ENCODE results near the gene ST3GAL6. TPM values are rescaled to one million over a fixed set of nuclear protein-coding genes. Genes with fewer than 3 reads are reported as not detected.

The ST3GAL6 gene
- total RNA-seq, 2 experiments from 2014 or later = 0.44 to 0.45 TPM

DNA sequence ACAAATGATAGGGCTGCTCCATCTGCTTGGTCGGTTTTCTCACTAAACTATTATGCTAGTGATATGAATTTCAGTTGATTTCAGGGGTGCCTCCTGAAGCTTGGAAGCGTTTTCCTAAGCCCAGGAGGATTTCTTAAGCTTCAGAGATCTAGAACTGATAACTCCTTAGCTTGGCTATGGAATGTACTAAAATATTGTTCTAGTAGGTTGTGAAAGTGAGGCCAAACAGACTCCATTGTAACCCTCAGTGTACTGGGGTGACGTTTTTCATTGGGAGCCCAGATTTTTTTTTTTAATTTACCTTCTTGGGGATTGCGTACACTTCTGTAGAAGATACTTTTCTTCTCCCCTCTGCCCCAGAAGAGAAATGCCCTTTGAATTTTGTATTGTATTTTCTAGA lies 17.0 kb upstream of the ST3GAL6 start:
- ChIA-PET CTCF (no interaction called here), POLR2A (no interaction called here)
- no peak overlapping the region for H3K4me3 Mint-ChIP-seq
- Histone ChIP-seq H3K27ac (ENCODE audit: low read depth in 1 of 2, low read length in 2 of 2) (no peak overlapping the region), H3K4me1 (ENCODE audit: insufficient read depth, low read length) (no peaks in the 10 kb centered on the region), H3K36me3 (ENCODE audit: insufficient read depth, low read length) (no peaks in the 10 kb centered on the region), H3K4me3 (ENCODE audit: low read length) (no peak overlapping the region), H3K27me3 (ENCODE audit: control insufficient read depth in 1 of 2, insufficient read depth in 2 of 2, low read length in 2 of 2) (peaks cover 0 to 6% of the 10 kb centered on the region in 2 experiments), H3K9me3 (ENCODE audit: control insufficient read depth in 1 of 2, insufficient read depth in 1 of 2, low read length in 2 of 2) (no peaks in the 10 kb centered on the region)
- H3K27ac Mint-ChIP-seq = no peak overlapping the region
- no peaks in the 10 kb centered on the region for H3K9me3 Mint-ChIP-seq
- TF ChIP-seq CTCF (IDR thresholded peaks at IDR 0.05) = no peak
- ATAC-seq (ENCODE audit: poor library complexity) (no peak), DNase-seq (no peak)
- no peaks in the 10 kb centered on the region for H3K36me3 Mint-ChIP-seq (ENCODE audit: low read depth)
- intact Hi-C loops (cut with DNase I, micrococcal nuclease) = no loop called here
- H3K4me1 Mint-ChIP-seq (ENCODE audit: low read depth) = no peaks in the 10 kb centered on the region
- H3K27me3 Mint-ChIP-seq = peaks cover 20% of the 10 kb centered on the region

DNA sequence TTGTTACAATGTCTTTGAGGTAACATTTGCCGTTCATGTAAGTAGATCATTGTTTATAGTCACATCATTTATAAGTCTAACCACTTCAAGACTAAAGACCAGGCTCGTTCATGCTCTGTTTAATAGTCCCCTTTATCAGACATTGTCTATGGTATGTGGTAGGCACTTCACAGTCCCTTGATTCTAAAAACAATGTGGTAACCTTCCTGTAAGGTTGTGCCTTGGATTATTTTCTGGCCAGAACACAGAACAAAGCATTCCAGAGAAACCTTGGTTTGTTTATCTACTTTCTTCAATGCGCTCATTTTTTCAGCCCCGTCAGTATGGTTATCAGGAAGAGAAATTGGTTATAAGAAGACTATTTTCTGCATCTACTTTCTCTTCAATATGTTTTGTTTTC lies 16.3 kb upstream of the ST3GAL6 start:
- TF ChIP-seq CTCF (IDR thresholded peaks at IDR 0.05) = no peak
- ChIA-PET CTCF (no interaction called here), POLR2A (no interaction called here)
- intact Hi-C loops (cut with DNase I, micrococcal nuclease) = no loop called here
- Histone ChIP-seq H3K9me3 (ENCODE audit: control insufficient read depth in 1 of 2, insufficient read depth in 1 of 2, low read length in 2 of 2) (no peaks in the 10 kb centered on the region), H3K4me1 (ENCODE audit: insufficient read depth, low read length) (no peaks in the 10 kb centered on the region), H3K36me3 (ENCODE audit: insufficient read depth, low read length) (no peaks in the 10 kb centered on the region), H3K27me3 (ENCODE audit: control insufficient read depth in 1 of 2, insufficient read depth in 2 of 2, low read length in 2 of 2) (peaks cover 0 to 6% of the 10 kb centered on the region in 2 experiments), H3K4me3 (ENCODE audit: low read length) (no peak overlapping the region), H3K27ac (ENCODE audit: low read depth in 1 of 2, low read length in 2 of 2) (no peak overlapping the region)
- Mint-ChIP-seq H3K4me1 (ENCODE audit: low read depth) (no peaks in the 10 kb centered on the region), H3K27me3 (peaks cover 20% of the 10 kb centered on the region), H3K27ac (no peak overlapping the region), H3K9me3 (no peaks in the 10 kb centered on the region), H3K36me3 (ENCODE audit: low read depth) (no peaks in the 10 kb centered on the region), H3K4me3 (no peak overlapping the region)
- no peak for ATAC-seq (ENCODE audit: poor library complexity)
- no peak for DNase-seq

DNA sequence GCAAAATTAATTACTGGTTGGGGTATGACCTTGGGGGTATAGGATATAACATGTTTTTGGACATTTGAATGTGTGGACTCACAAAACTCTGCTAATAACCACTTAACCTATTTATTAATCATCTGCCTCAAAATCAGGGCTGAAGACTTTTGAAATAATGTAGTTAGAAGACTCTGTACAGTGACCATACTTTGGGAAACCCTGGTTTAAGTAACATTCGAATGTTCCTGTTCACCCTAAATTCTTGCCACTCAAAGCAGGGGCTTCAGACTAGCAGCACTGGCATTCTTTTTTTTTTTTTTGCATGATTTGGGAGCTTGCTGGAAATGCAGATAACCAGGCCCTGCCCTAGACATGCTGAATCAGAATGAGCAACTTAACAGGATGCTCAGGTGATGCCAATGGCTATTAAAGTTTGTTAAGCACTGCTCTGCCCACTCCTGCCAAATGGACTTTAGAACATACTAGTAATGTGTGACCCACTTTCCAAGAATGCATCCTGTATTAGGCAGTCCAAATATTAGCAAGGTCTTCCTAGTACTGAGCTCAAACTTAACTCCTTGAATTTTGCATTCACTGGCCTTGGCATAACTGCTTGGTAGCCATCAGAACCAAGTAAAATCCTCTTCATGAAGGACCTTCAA lies 12.7 kb upstream of the ST3GAL6 start:
- Mint-ChIP-seq H3K4me1 (ENCODE audit: low read depth) (no peaks in the 10 kb centered on the region), H3K4me3 (no peak overlapping the region), H3K36me3 (ENCODE audit: low read depth) (no peaks in the 10 kb centered on the region), H3K27me3 (peaks cover 39% of the 10 kb centered on the region), H3K27ac (no peak overlapping the region), H3K9me3 (no peaks in the 10 kb centered on the region)
- Histone ChIP-seq H3K4me3 (ENCODE audit: low read length) (no peak overlapping the region), H3K9me3 (ENCODE audit: control insufficient read depth in 1 of 2, insufficient read depth in 1 of 2, low read length in 2 of 2) (no peaks in the 10 kb centered on the region), H3K27me3 (ENCODE audit: control insufficient read depth in 1 of 2, insufficient read depth in 2 of 2, low read length in 2 of 2) (peaks cover 0 to 6% of the 10 kb centered on the region in 2 experiments), H3K36me3 (ENCODE audit: insufficient read depth, low read length) (no peaks in the 10 kb centered on the region), H3K4me1 (ENCODE audit: insufficient read depth, low read length) (no peaks in the 10 kb centered on the region), H3K27ac (ENCODE audit: low read depth in 1 of 2, low read length in 2 of 2) (no peak overlapping the region)
- POLR2A ChIA-PET = no interaction called here
- CTCF ChIA-PET = no interaction called here
- no peak for TF ChIP-seq CTCF (IDR thresholded peaks at IDR 0.05)
- intact Hi-C loops (cut with DNase I, micrococcal nuclease) = no loop called here
- DNase-seq (no peak), ATAC-seq (ENCODE audit: poor library complexity) (no peak)

All from CD4-positive, alpha-beta T cell (primary cell).